OCI-LY7 (cell line): ENCODE measurements around the gene MAGI1.

ENCODE experiments used
- EZH2phosphoT487 ChIP-seq: fragments of 200-600 bp; sonication (generic); IDR thresholded peaks from 2 replicates; pipeline ENCODE4 v1.6.1; 2018; ENCODE audit warnings: low read depth, borderline replicate concordance, mild to moderate bottlenecking, mixed run types, antibody characterized with exemption, low read length, moderate library complexity, mixed read lengths
- TF ChIP-seq, protein P1 (sequence below): fragments of 200-600 bp; sonication (generic); conservative IDR thresholded peaks from 2 replicates; pipeline ENCODE4 v1.5.1; 2014; ENCODE audit warnings: mild to moderate bottlenecking, antibody characterized with exemption, low read length, moderate library complexity, mixed read lengths

DNA sequence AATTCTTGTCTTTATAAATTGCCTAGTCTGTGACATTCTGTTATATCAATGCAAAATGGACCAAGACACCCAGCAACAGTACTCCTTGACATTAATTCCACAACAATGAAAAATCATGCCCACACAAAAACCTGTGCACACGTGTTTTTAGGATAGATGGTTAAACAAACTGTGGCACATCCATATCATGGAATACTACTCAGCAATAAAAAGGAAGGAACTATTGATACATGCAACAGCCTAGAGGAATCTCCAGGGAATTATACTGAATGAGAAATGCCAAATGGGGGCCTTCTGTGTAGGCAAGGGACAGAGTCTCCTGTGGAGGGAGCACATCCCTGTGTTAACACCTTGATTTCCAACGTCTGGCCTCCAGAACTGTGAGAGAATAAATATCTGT, 388.5 kb downstream of the MAGI1 start:
- TF ChIP-seq, protein P1, sequence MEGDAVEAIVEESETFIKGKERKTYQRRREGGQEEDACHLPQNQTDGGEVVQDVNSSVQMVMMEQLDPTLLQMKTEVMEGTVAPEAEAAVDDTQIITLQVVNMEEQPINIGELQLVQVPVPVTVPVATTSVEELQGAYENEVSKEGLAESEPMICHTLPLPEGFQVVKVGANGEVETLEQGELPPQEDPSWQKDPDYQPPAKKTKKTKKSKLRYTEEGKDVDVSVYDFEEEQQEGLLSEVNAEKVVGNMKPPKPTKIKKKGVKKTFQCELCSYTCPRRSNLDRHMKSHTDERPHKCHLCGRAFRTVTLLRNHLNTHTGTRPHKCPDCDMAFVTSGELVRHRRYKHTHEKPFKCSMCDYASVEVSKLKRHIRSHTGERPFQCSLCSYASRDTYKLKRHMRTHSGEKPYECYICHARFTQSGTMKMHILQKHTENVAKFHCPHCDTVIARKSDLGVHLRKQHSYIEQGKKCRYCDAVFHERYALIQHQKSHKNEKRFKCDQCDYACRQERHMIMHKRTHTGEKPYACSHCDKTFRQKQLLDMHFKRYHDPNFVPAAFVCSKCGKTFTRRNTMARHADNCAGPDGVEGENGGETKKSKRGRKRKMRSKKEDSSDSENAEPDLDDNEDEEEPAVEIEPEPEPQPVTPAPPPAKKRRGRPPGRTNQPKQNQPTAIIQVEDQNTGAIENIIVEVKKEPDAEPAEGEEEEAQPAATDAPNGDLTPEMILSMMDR = no peak
- TF ChIP-seq EZH2phosphoT487 = no peak
